ENCODE results near the gene NCK1.

DNA sequence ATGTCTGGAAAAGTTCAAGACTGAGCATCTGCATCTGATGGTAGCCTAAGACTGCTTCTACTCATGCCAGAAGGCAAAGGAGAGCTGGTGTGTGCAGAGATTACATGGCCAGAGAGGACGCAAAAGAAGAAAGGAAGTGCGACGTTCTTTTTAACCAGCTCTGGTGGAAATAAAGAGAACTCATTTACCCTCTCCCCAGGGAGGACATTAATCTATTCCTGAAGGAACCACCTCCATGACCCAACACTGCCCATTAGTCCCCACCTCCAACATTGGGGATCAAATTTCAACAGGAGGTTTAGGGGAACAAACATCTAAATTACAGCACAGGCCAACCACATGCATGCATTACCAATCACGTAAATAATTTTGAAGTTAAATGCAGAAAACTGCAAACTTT is 1.5 kb upstream of the NCK1 start:
- TF ChIP-seq ZNF274 (IDR thresholded peaks at IDR 0.05; ENCODE audit: low read depth, low read length) (no peak), SUZ12 (IDR thresholded peaks at IDR 0.05; ENCODE audit: extremely low read depth, insufficient read depth, insufficient read length) (no peak), YY1 (IDR thresholded peaks at IDR 0.05; ENCODE audit: insufficient read depth, insufficient read length) (no peak)

Data from NT2/D1 (cell line).